ENCODE results near the gene CCDC157.

The CCDC157 gene

GRCh38 chr22:30320021-30320556 is 36.7 kb upstream of the CCDC157 start:
- DNase-seq (ENCODE audit: low read depth): no peak
- no peak overlapping the region for H3K4me3 ChIP-seq (ENCODE audit: low read length)
- TF ChIP-seq CTCF (conservative IDR thresholded peaks at IDR 0.05; ENCODE audit: low read depth, low read length): no peak

GRCh38 chr22:30321461-30321860 is 35.3 kb upstream of the CCDC157 start:
- H3K4me3 ChIP-seq (ENCODE audit: low read length): no peak overlapping the region
- DNase-seq (ENCODE audit: low read depth): no peak
- no peak for TF ChIP-seq CTCF (conservative IDR thresholded peaks at IDR 0.05; ENCODE audit: low read depth, low read length)

GRCh38 chr22:30323246-30323645 is 33.6 kb upstream of the CCDC157 start:
- H3K4me3 ChIP-seq (ENCODE audit: low read length): no peak overlapping the region
- TF ChIP-seq CTCF (conservative IDR thresholded peaks at IDR 0.05; ENCODE audit: low read depth, low read length): no peak
- DNase-seq (ENCODE audit: low read depth): no peak

- TF ChIP-seq CTCF (conservative IDR thresholded peaks at IDR 0.05; ENCODE audit: low read depth, low read length): no peak
- no peak for DNase-seq (ENCODE audit: low read depth)
- peak overlapping the region; percentile 35 for H3K4me3 ChIP-seq (ENCODE audit: low read length)
These were observed 32.6 kb upstream of the CCDC157 start for GRCh38 chr22:30324014-30324730.

GRCh38 chr22:30325065-30325720 is 31.6 kb upstream of the CCDC157 start:
- TF ChIP-seq CTCF (conservative IDR thresholded peaks at IDR 0.05; ENCODE audit: low read depth, low read length): no peak
- DNase-seq (ENCODE audit: low read depth): peak; percentile 53
- peak overlapping the region; percentile 78 for H3K4me3 ChIP-seq (ENCODE audit: low read length)

GRCh38 chr22:30325724-30326254 is 31.0 kb upstream of the CCDC157 start:
- no peak for DNase-seq (ENCODE audit: low read depth)
- no peak for TF ChIP-seq CTCF (conservative IDR thresholded peaks at IDR 0.05; ENCODE audit: low read depth, low read length)
- peak overlapping the region; percentile 78 for H3K4me3 ChIP-seq (ENCODE audit: low read length)
